Vagina (tissue), 2 donors: ENCODE data around the gene LEMD2. TPM values are rescaled to one million over a fixed set of nuclear protein-coding genes. Genes with fewer than 3 reads are reported as not detected.

Experiments
- DNase-seq, 2 donors: peaks; one replicate each; pipeline ENCODE4 v3.0.0-alpha.2; 2017; ENCODE audit errors: extremely low spot score in 2 of 2
- H3K27ac ChIP-seq: fragments of 200-600 bp; sonication (generic); one replicate; pipeline ENCODE4 v1.5.1; 2019
- H3K27me3 ChIP-seq: fragments of 200-600 bp; sonication (generic); one replicate; pipeline ENCODE4 v1.5.1; 2019
- H3K36me3 ChIP-seq, 2 donors: fragments of 200-600 bp; sonication (generic); one replicate each; pipeline ENCODE4 v1.5.1; 2017 to 2019
- H3K4me1 ChIP-seq: fragments of 200-600 bp; sonication (generic); one replicate; pipeline ENCODE4 v1.5.1; 2019
- H3K4me3 ChIP-seq, 2 donors: fragments of 200-600 bp; sonication (generic); 1 replicate in 1 of 2; 2 replicates in 1 of 2; pipeline ENCODE4 v1.5.1; 2016 to 2019
- H3K9me3 ChIP-seq: fragments of 200-600 bp; sonication (generic); one replicate; pipeline ENCODE4 v1.5.1; 2019
- POLR2A ChIP-seq, 2 donors: fragments of 450-650 bp; IDR thresholded peaks; one replicate each; pipeline ENCODE4 v1.6.1; 2017; ENCODE audit warnings: antibody characterized with exemption in 2 of 2, mild to moderate bottlenecking in 2 of 2, moderate library complexity in 2 of 2
- POLR2AphosphoS5 ChIP-seq, 2 donors: sonication (generic); formaldehyde crosslinking; IDR thresholded peaks; one replicate each; pipeline ENCODE4 v1.9.0; 2017; ENCODE audit warnings: antibody characterized with exemption in 2 of 2, mild to moderate bottlenecking in 2 of 2, low read depth in 1 of 2; ENCODE audit not compliant: insufficient read depth in 1 of 2
- intact Hi-C: fragments of 100-400 bp; cut with DNase I; formaldehyde crosslinking; loops from one replicate; pipeline ENCODE4 v1.15.1; 2023
- total RNA-seq: library from RNA; depleted of rRNA; stranded (reverse); fragments of >200 nt; gene quantifications from one replicate; pipeline ENCODE4 v1.2.3, GENCODE V29; 2016
- TF ChIP-seq, protein P1 (sequence below), 3 experiments: fragments of 450-650 bp in 2 of 3; fragments of 200-600 bp in 1 of 3; sonication (generic) in 1 of 3; IDR thresholded peaks; one replicate each; pipeline ENCODE4 v1.5.1; 2017 to 2019; ENCODE audit warnings: antibody characterized with exemption in 3 of 3, mild to moderate bottlenecking in 2 of 3, moderate library complexity in 2 of 3

Gene LEMD2
- total RNA-seq, 1 donor from 2014 or later, result 55.5 TPM

DNA sequence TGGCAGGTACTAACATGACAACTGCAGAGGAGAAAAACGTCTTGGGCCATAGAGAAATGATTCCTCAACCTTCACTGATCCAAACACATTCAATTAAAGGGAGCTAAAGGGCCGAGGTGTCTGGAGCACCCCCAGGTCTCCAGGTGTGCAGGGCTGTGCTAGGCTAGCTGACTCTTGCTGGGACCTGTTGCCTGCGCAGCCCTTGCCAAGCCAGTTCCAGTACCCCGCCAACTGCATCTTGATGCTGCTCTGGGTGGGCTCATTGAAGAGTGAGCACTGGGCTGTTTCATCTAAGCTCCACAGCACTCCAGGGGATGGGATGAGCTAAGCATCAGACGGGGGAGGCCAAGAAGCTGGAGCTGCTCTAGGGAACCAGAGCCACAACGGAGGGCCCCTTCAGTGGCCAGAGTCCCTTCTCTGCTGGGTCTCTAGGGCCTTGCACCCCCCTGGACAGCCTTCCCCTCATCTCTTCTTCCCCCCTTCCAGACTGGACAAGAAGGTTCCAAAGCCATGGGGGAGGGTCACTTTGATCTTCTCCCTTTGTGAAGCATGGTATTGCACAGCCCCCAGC lies 15.9 kb downstream of the LEMD2 start:
- no peak overlapping the region for H3K4me3 ChIP-seq
- no peaks in the 10 kb centered on the region for H3K27me3 ChIP-seq
- H3K4me1 ChIP-seq, result peaks cover 56% of the 10 kb centered on the region
- H3K36me3 ChIP-seq, result peaks cover 4 to 47% of the 10 kb centered on the region in 2 donors
- intact Hi-C loops, result loop anchor here (10.0 kb wide), 1 partner anchor 382 kb away; no protein-coding TSS in a partner anchor
- no peaks in the 10 kb centered on the region for H3K9me3 ChIP-seq
- TF ChIP-seq, protein P1, sequence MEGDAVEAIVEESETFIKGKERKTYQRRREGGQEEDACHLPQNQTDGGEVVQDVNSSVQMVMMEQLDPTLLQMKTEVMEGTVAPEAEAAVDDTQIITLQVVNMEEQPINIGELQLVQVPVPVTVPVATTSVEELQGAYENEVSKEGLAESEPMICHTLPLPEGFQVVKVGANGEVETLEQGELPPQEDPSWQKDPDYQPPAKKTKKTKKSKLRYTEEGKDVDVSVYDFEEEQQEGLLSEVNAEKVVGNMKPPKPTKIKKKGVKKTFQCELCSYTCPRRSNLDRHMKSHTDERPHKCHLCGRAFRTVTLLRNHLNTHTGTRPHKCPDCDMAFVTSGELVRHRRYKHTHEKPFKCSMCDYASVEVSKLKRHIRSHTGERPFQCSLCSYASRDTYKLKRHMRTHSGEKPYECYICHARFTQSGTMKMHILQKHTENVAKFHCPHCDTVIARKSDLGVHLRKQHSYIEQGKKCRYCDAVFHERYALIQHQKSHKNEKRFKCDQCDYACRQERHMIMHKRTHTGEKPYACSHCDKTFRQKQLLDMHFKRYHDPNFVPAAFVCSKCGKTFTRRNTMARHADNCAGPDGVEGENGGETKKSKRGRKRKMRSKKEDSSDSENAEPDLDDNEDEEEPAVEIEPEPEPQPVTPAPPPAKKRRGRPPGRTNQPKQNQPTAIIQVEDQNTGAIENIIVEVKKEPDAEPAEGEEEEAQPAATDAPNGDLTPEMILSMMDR (IDR thresholded peaks at IDR 0.05), result no peak
- no peak for TF ChIP-seq POLR2A (IDR thresholded peaks at IDR 0.05)
- TF ChIP-seq POLR2AphosphoS5 (IDR thresholded peaks at IDR 0.05; ENCODE audit: insufficient read depth in 1 of 2, low read depth in 1 of 2), result no peak
- peak overlapping the region; percentile 90 for H3K27ac ChIP-seq
- DNase-seq, result no peak

DNA sequence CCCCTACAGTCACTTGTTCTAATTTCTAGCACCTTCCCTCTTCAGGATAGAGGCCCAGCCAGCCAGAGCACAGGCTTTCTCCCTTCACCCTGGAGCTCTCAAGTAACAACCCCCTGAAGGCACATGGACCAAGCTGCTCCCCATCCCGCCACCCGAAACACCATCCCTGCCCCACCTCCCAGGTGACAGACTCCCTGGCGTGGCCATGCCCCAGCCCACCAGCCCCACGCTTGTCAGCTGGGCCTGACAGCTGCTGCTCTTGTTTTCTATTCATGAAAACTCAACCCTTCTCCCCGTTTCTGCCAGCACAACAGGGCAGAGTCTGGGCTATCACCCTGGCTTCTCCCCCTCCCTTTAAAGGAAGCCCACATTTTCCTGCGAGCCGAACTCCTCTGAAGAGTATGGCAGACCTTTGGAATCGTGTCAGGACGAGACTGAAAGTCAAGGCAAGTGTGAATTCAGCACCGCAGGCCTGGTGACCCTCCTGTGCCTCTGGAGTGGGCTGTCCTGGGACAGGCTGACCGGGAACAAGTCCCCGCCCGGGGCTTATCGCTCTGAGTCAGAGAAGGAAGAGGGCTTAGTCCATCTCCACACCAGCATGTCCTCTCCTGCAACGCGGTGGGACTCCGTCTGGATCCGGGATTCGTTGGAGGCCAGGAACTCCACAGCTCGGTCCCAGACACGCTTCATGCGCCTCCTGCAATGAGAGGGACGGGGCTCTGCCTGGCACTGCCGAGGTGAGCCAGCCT lies 16.7 kb downstream of the LEMD2 start:
- TF ChIP-seq, protein P1 (IDR thresholded peaks at IDR 0.05), result no peak
- TF ChIP-seq POLR2AphosphoS5 (IDR thresholded peaks at IDR 0.05; ENCODE audit: insufficient read depth in 1 of 2, low read depth in 1 of 2), result peak in 1 of 2 donors; percentile 19
- peak overlapping the region in 1 of 2 donors; percentile 27 for H3K4me3 ChIP-seq
- no peaks in the 10 kb centered on the region for H3K9me3 ChIP-seq
- no peak for DNase-seq
- peaks cover 56% of the 10 kb centered on the region for H3K4me1 ChIP-seq
- peaks cover 2 to 40% of the 10 kb centered on the region in 2 donors for H3K36me3 ChIP-seq
- H3K27me3 ChIP-seq, result no peaks in the 10 kb centered on the region
- H3K27ac ChIP-seq, result peak overlapping the region; percentile 90
- intact Hi-C loops, result loop anchor here (10.0 kb wide), 1 partner anchor 383 kb away; no protein-coding TSS in a partner anchor

DNA sequence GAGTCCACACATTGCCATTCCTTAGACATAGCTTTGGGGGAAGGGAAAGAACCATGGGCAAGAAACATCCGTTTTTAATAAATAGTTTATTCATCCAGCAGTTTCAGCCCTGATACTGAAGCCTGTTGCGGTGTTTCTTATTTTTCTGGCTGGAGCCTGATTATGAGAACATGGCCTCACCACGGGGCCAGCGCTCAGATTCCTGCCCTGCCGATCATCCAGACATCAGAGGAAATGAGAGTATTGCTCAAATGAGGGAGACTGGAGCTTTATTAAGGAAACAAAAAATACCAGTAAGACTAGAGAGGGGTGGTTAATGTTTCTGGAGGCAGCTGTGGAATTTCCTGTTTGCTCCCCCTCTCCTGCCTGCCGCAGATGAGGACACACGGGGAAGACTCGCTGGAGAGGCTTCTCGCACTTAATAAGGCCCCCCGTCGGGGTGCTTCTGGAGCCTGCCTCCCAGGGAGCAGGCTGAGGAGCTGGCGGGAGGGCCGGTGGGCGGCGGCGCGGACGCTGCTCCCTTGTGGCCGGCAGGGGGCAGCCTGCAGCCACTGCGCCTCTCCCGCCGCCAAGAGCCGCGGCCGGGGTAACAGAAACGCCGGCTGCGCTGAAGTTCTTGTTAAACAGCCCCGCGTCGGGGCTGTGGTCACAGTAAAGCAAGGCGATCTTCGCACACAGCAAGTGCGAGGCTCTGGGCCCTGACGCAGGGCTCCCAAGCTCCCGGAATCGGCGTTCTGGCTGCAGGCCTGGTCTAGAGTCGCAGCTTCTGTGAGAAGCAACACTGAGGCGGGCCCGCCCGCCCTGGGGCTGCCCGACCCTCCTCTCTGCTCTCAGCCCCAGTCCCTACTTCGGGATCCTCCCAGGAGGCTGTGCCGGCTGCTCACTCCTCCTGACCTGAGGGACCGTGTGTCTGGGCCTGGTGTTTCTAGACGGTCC lies 17.5 kb downstream of the LEMD2 start:
- intact Hi-C loops, result loop anchor here (10.0 kb wide), 1 partner anchor 383 kb away; no protein-coding TSS in a partner anchor
- peak overlapping the region; percentile 90 for H3K27ac ChIP-seq
- no peaks in the 10 kb centered on the region for H3K9me3 ChIP-seq
- H3K27me3 ChIP-seq, result no peaks in the 10 kb centered on the region
- peaks cover 56% of the 10 kb centered on the region for H3K4me1 ChIP-seq
- DNase-seq, result no peak
- peak overlapping the region; percentile 27 to 30 for H3K4me3 ChIP-seq
- TF ChIP-seq POLR2AphosphoS5 (IDR thresholded peaks at IDR 0.05; ENCODE audit: insufficient read depth in 1 of 2, low read depth in 1 of 2) (peak in 1 of 2 donors; percentile 77), POLR2A (IDR thresholded peaks at IDR 0.05) (peak in 1 of 2 donors; percentile 17)
- TF ChIP-seq, protein P1 (IDR thresholded peaks at IDR 0.05), result peak; percentile 58 to 92 (median 88)
- peaks cover 0 to 31% of the 10 kb centered on the region in 2 donors for H3K36me3 ChIP-seq

DNA sequence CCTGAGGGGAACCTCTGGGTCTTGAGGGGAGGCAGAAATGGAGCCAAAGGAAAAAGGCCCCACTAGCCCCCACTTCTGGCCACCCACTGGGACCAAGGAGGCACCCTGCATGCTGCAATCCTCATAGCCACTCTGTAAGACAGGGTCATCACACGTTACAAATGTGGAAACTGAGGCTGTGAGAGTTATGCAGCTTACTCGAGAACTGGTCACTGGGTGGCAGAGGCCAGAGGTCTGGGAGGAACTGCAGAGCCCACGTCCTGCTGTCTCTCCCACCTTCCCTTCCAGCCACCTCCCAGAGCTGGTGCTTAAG lies 18.1 kb downstream of the LEMD2 start:
- no peak for TF ChIP-seq POLR2A (IDR thresholded peaks at IDR 0.05)
- no peak for TF ChIP-seq POLR2AphosphoS5 (IDR thresholded peaks at IDR 0.05; ENCODE audit: insufficient read depth in 1 of 2, low read depth in 1 of 2)
- TF ChIP-seq, protein P1 (IDR thresholded peaks at IDR 0.05), result no peak
- no peaks in the 10 kb centered on the region for H3K9me3 ChIP-seq
- peak overlapping the region; percentile 90 for H3K27ac ChIP-seq
- H3K4me3 ChIP-seq, result no peak overlapping the region
- intact Hi-C loops, result loop anchor here (10.0 kb wide), 1 partner anchor 384 kb away; no protein-coding TSS in a partner anchor
- H3K4me1 ChIP-seq, result peaks cover 56% of the 10 kb centered on the region
- no peaks in the 10 kb centered on the region for H3K27me3 ChIP-seq
- peaks cover 0 to 25% of the 10 kb centered on the region in 2 donors for H3K36me3 ChIP-seq
- DNase-seq, result no peak
